ENCODE measurements around the gene DUSP12.
"Not testable (repeated sequence)": the region's sequence is repeated elsewhere in the genome, so short reads cannot be mapped to it uniquely, and the experiment has no call there.

Gene DUSP12

DNA sequence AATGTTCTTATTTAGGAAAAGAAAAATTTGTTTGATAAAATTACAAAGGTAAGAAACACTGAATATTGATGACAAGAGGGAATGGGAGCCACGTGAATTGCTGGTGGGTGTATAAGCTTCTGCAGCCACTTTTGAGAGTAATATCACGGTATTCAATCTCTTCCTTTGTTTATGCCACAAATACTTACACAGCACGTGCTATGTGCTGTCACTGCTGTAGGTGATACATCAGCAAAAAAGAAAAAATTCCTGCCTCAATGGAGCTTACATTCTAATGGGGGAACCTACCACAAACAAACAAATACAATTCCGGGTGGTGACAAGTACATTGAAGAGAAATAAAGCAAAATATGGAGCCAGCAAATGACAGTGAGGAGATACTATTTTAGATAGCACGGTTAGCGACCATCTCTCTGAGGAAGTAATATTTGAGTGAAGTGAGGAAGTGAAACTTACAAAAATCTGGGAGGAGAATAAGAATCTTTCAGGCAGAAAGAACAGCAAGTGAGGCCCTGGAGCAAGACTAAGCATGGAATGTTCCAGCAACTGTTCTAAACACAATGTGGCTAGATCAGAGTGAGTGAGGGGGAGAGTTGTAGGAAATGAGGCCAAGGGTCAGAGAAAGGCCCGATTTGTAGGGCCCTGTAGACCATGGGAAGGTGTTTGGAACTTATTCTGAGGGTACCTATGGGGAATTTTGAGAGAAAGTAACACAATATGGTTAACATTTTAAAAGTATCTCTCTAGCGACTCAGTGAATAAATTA is 30.8 kb upstream of the DUSP12 start:
- H3K9me3 ChIP-seq, result no peaks in the 10 kb centered on the region
- H4K20me1 ChIP-seq, result no peaks in the 10 kb centered on the region
- peaks cover 34% of the 10 kb centered on the region for H3K4me1 ChIP-seq
- H3K4me3 ChIP-seq, result no peak overlapping the region
- peak overlapping the region; percentile 57 for H3K27ac ChIP-seq
- TF ChIP-seq Cebpa-rat (IDR thresholded peaks at IDR 0.05), result no peak
- H3K27me3 ChIP-seq, result no peaks in the 10 kb centered on the region
- H3K36me3 ChIP-seq, result no peaks in the 10 kb centered on the region
- H3K4me2 ChIP-seq, result peak overlapping the region; percentile 79
- no peak overlapping the region for H3K9ac ChIP-seq

DNA sequence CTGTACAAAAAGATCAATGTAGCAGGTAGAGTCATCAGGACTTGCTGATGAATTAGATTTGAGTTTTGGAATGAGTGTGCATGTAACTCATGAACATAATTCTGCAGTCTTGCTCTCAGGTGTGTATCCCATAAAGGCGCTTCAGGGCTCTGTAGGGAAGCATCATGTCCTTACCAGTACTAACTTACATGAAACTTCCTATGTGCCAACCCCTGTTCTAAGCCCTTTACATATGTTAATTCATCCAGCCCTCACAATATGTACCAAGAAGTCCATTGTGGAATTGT is 30.3 kb upstream of the DUSP12 start:
- Histone ChIP-seq H3K9ac (no peak overlapping the region), H3K9me3 (no peaks in the 10 kb centered on the region), H4K20me1 (no peaks in the 10 kb centered on the region), H3K4me1 (peaks cover 34% of the 10 kb centered on the region), H3K36me3 (no peaks in the 10 kb centered on the region), H3K27ac (peak overlapping the region; percentile 57), H3K27me3 (no peaks in the 10 kb centered on the region), H3K4me2 (peak overlapping the region; percentile 79), H3K4me3 (no peak overlapping the region)
- TF ChIP-seq Cebpa-rat (IDR thresholded peaks at IDR 0.05), result no peak

DNA sequence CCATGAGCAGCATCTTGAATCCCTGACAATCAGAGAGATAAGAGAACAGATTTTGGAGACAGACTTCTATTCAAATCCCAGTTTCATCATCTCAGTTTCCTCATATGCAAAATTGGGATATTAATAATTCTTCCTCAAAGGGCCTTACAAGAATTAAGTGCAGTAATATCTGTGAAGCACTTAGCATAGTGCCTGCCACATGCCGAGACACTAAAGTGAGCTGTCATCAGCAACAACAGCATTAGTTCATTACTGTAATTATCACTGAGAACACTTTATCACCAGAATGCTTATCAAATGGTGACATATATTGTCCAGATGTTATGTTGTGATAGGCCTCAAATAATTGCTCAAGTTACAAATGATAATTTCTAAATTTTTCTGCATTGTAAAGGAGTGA is 29.2 kb upstream of the DUSP12 start:
- Histone ChIP-seq H3K36me3 (no peaks in the 10 kb centered on the region), H3K27ac (no peak overlapping the region), H3K4me3 (no peak overlapping the region), H3K27me3 (no peaks in the 10 kb centered on the region), H3K9me3 (no peaks in the 10 kb centered on the region), H3K4me2 (no peak overlapping the region), H4K20me1 (no peaks in the 10 kb centered on the region), H3K9ac (no peak overlapping the region), H3K4me1 (peaks cover 44% of the 10 kb centered on the region)
- TF ChIP-seq Cebpa-rat (IDR thresholded peaks at IDR 0.05), result no peak

DNA sequence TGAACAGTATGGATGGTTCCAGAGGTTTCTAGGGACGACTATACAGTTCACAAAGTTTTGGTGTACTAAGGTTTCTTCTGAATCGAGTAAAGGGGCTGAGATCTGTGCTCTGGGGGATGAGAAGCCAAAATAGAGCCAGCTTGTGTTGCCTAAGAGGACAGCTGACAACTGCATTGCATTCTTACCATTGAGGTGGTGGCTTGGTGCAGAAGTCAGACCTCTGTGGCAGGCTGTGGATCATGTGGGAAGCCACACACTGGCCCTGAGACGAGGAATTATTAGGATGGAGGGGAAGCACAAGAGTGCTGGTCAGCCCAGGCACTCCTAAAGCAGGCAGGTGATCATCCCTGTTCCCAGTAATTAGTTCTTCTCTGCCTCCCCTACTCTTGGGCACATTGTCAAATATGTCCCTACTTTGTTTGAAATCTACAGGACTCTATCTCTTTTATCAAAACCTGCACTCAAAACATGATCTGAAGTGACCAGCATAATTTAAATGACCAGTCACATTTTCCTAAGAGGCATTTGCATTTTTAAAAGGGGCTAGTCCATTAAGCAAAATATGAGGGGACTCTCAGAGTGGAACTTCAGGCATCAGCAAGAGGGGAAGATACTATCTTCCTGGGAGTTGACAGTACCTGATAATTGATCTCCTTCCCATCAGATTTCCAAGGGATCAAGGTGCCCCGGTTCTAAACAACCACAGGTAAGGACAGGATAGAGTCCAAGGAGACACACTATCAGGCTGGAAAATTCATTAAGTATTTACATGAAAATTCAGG is 28.4 kb upstream of the DUSP12 start, which contains the start of gene FCRLB:
Gene FCRLB (plus strand): TSS at position 589 of the 782 bp plus-strand sequence. CDS start 1,129 bp downstream, outside the sequence.
- Histone ChIP-seq H4K20me1 (no peaks in the 10 kb centered on the region), H3K4me2 (no peak within 1 kb of the TSS), H3K9me3 (no peaks in the 10 kb centered on the region), H3K36me3 (no peaks in the 10 kb centered on the region), H3K27ac (no peak within 1 kb of the TSS), H3K9ac (no peak within 1 kb of the TSS), H3K27me3 (no peaks in the 10 kb centered on the region), H3K4me1 (peaks cover 48% of the 10 kb centered on the region), H3K4me3 (no peak within 1 kb of the TSS)
- no peak for TF ChIP-seq Cebpa-rat (IDR thresholded peaks at IDR 0.05)

DNA sequence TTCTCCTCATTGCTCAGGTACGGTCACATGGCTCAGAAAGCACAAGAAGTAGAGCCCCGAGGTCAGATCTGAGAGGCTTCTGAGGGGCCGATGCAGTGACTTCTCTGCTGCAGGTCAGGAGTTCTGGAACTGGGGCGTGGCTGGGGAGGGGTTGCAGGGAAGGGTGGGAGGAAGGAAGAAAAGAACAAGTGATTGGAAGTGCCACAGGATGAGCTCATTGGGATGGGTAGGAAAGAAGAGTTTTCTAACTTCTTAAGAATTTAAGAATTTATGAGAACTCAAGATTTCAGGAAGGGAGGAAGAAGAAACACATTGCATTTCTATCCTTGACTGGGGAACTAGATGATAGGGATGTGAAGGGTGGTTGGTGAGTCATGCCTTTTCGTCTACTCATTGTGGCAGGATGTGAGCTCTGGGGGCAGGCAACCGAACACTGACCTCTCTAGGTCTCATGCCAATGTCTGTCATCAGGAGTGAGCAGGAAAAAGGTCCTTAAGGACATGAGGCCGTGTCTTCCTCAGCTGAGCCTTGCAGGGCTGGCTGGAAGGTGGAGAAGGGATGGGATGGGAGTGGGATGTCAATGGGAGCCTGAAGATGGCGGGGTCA is 27.7 kb upstream of the DUSP12 start:
- H4K20me1 ChIP-seq, result no peaks in the 10 kb centered on the region
- H3K9ac ChIP-seq, result no peak overlapping the region
- no peaks in the 10 kb centered on the region for H3K9me3 ChIP-seq
- H3K27ac ChIP-seq, result no peak overlapping the region
- no peak overlapping the region for H3K4me3 ChIP-seq
- no peaks in the 10 kb centered on the region for H3K27me3 ChIP-seq
- peaks cover 48% of the 10 kb centered on the region for H3K4me1 ChIP-seq
- TF ChIP-seq Cebpa-rat (IDR thresholded peaks at IDR 0.05), result no peak
- no peaks in the 10 kb centered on the region for H3K36me3 ChIP-seq
- no peak overlapping the region for H3K4me2 ChIP-seq

GRCh38 chr1:161722406-161722805 is 27.2 kb upstream of the DUSP12 start:
- no peak for TF ChIP-seq Cebpa-rat (IDR thresholded peaks at IDR 0.05)
- no peak overlapping the region for H3K4me2 ChIP-seq
- no peak overlapping the region for H3K27ac ChIP-seq
- H3K27me3 ChIP-seq, result no peaks in the 10 kb centered on the region
- peaks cover 50% of the 10 kb centered on the region for H3K4me1 ChIP-seq
- no peaks in the 10 kb centered on the region for H4K20me1 ChIP-seq
- no peaks in the 10 kb centered on the region for H3K36me3 ChIP-seq
- H3K9ac ChIP-seq, result no peak overlapping the region
- no peaks in the 10 kb centered on the region for H3K9me3 ChIP-seq
- H3K4me3 ChIP-seq, result no peak overlapping the region

- Histone ChIP-seq H3K36me3 (no peaks in the 10 kb centered on the region), H4K20me1 (no peaks in the 10 kb centered on the region), H3K9ac (no peak overlapping the region), H3K9me3 (no peaks in the 10 kb centered on the region), H3K27me3 (no peaks in the 10 kb centered on the region), H3K27ac (no peak overlapping the region), H3K4me1 (peaks cover 46% of the 10 kb centered on the region), H3K4me2 (no peak overlapping the region), H3K4me3 (no peak overlapping the region)
- TF ChIP-seq Cebpa-rat (IDR thresholded peaks at IDR 0.05), result no peak
These were observed 26.0 kb upstream of the DUSP12 start for GRCh38 chr1:161723459-161724141.

GRCh38 chr1:161725258-161725907 is 24.2 kb upstream of the DUSP12 start:
- peaks cover 28% of the 10 kb centered on the region for H3K4me1 ChIP-seq
- H3K9ac ChIP-seq, result peak overlapping the region; percentile 88
- H3K4me3 ChIP-seq, result peak overlapping the region; percentile 89
- H3K4me2 ChIP-seq, result peak overlapping the region; percentile 96
- not testable (repeated sequence) for H4K20me1 ChIP-seq, H3K9me3 ChIP-seq, H3K27me3 ChIP-seq, H3K36me3 ChIP-seq
- peak overlapping the region; percentile 89 for H3K27ac ChIP-seq

DNA sequence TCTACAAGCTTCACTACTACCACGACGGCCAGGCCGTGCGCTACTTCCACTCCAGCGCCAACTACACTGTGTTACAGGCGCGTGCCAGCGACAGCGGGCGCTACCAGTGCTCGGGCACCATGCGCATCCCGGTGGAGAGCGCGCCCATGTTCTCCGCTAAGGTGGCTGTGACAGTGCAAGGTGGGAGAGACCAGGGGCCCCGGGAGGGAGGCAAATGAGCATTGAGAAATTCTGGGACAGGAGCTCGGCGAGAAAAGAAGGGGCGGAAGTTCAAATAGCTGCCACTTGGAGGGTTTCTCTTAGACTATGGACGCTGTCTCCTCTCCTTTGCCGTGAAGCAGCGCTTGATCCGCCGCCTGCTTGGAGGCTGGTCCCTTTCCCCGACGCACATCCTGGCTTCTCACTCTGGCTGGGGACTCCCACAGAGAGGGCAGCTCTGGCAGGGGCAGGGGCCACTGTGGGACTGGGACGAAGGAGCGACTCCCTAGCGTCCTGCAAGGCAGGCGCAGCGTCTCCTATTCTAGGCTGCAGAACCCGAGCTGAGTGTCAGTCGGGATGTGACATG is 23.6 kb upstream of the DUSP12 start:
- no peak for TF ChIP-seq Cebpa-rat (IDR thresholded peaks at IDR 0.05)
- H3K4me1 ChIP-seq, result peaks cover 26% of the 10 kb centered on the region
- H3K4me3 ChIP-seq, result peak overlapping the region; percentile 89
- no peaks in the 10 kb centered on the region for H3K9me3 ChIP-seq
- H3K27me3 ChIP-seq, result no peaks in the 10 kb centered on the region
- peak overlapping the region; percentile 96 for H3K4me2 ChIP-seq
- no peaks in the 10 kb centered on the region for H3K36me3 ChIP-seq
- peak overlapping the region; percentile 88 for H3K9ac ChIP-seq
- peak overlapping the region; percentile 89 for H3K27ac ChIP-seq
- no peaks in the 10 kb centered on the region for H4K20me1 ChIP-seq
